OCI-LY7 (cell line): ENCODE results near the gene OR4D6.

Experiments
- EZH2phosphoT487 ChIP-seq: fragments of 200-600 bp; sonication (generic); IDR thresholded peaks from 2 replicates; pipeline ENCODE4 v1.6.1; 2018; ENCODE audit warnings: low read depth, borderline replicate concordance, mild to moderate bottlenecking, mixed run types, antibody characterized with exemption, low read length, moderate library complexity, mixed read lengths
- TF ChIP-seq, protein P1 (sequence below): fragments of 200-600 bp; sonication (generic); conservative IDR thresholded peaks from 2 replicates; pipeline ENCODE4 v1.5.1; 2014; ENCODE audit warnings: mild to moderate bottlenecking, antibody characterized with exemption, low read length, moderate library complexity, mixed read lengths

DNA sequence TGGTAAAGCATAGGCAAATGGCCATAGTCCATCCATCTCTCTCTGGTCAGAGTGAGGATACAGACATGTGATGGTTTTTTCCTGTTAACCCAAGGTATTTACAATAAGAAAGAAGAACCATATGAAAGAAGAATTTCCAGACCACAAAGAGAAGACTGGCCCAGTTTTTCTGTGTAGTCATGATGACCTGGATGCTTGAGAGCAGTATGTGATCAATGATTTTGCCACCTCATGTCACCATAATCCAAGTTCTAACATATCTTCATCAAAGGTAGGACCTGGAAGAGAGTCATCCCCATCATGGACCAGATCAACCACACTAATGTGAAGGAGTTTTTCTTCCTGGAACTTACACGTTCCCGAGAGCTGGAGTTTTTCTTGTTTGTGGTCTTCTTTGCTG, at the start of gene OR4D6:
- TF ChIP-seq, protein P1, sequence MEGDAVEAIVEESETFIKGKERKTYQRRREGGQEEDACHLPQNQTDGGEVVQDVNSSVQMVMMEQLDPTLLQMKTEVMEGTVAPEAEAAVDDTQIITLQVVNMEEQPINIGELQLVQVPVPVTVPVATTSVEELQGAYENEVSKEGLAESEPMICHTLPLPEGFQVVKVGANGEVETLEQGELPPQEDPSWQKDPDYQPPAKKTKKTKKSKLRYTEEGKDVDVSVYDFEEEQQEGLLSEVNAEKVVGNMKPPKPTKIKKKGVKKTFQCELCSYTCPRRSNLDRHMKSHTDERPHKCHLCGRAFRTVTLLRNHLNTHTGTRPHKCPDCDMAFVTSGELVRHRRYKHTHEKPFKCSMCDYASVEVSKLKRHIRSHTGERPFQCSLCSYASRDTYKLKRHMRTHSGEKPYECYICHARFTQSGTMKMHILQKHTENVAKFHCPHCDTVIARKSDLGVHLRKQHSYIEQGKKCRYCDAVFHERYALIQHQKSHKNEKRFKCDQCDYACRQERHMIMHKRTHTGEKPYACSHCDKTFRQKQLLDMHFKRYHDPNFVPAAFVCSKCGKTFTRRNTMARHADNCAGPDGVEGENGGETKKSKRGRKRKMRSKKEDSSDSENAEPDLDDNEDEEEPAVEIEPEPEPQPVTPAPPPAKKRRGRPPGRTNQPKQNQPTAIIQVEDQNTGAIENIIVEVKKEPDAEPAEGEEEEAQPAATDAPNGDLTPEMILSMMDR, result no peak
- TF ChIP-seq EZH2phosphoT487, result no peak
